Measurements from ENCODE around the gene KLHL26. TPM values are rescaled to one million over a fixed set of nuclear protein-coding genes. Genes with fewer than 3 reads are reported as not detected.

The KLHL26 gene
- total and polyA plus RNA-seq, 5 experiments from 2014 or later = 3.3 to 13.9 (median 5.7) TPM

DNA sequence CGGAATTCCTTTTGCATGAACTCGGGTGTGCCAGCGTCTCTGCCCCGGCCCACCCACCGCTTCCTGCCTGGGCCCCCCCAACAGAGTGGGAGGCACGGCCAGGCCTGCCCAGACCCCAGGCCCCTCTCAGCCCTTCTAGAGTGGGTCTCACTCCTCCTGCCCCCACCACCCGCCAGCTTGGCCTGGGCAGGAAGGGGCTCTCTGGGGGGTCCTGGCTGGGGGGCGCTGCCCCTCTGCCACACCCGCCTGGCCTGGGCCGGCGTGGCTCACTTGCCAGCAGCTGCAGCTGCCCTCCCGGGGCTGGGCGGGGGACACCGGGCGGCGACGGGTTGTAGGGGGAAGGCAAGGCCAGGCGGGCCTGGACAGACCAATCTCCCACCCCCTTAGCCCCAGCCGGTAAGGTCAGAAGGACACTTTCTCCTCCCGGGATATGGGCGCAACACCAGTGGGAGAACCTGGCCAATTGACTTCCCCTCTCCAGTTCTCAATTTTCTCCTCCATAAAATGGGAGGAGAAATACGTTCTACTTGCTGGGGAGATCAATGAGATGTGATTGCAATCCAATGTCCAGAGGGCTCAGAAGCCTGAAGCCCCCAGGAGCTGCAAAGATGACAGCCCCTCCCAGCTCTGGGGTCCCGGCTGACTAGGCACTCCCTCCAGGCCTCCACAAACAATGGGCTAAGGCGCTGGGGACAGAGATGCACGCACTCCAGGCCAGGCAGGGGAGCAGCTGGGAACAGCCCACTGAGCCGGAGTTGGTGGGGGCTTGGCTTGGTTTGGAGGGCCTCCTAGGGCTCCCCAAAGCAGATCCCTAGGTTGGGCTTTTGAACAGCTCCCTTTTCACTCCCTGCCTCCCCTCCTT, 32.6 kb upstream of the KLHL26 start:
- DNase-seq (no peak), ATAC-seq (peak in 1 of 2 donors; percentile 11)
- Mint-ChIP-seq H3K27me3 (peaks cover 16 to 79% (median 41%) of the 10 kb centered on the region in 5 donors), H3K4me3 (no peak overlapping the region), H3K4me1 (peaks cover 6 to 34% (median 17%) of the 10 kb centered on the region in 4 donors), H3K9me3 (no peaks in the 10 kb centered on the region), H3K36me3 (peaks cover 0 to 9% (median 0%) of the 10 kb centered on the region in 3 donors), H3K27ac (no peak overlapping the region)
- POLR2A ChIA-PET = no interaction called here

DNA sequence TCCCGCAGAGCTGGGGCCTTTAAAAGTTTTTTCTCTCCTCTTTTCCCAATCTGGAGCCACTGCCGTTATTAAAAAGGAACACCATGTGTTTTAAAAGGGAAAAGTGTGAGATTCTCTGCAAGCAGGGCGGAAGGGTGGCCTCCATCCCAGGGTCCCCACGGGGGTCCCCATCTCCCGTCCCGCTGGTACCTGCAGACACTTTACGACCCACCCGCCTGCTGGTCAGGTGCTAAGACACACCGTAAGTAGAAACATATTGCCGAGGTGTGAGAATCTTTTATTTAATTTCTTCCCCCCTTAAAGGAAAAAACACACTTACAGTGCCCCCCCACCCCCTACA, 32.0 kb upstream of the KLHL26 start:
- peaks cover 6 to 37% (median 17%) of the 10 kb centered on the region in 4 donors for H3K4me1 Mint-ChIP-seq
- POLR2A ChIA-PET = interaction anchor here (0.6 kb wide), 2 partner anchors 75 to 273 kb away, joined by 3 to 4 read pairs; no protein-coding TSS in a partner anchor
- DNase-seq = no peak
- H3K4me3 Mint-ChIP-seq = peak overlapping the region in 1 of 10 donors; percentile 45
- H3K27ac Mint-ChIP-seq = no peak overlapping the region
- peaks cover 0 to 9% (median 0%) of the 10 kb centered on the region in 3 donors for H3K36me3 Mint-ChIP-seq
- no peaks in the 10 kb centered on the region for H3K9me3 Mint-ChIP-seq
- ATAC-seq = no peak
- H3K27me3 Mint-ChIP-seq = peaks cover 20 to 80% (median 46%) of the 10 kb centered on the region in 5 donors

DNA sequence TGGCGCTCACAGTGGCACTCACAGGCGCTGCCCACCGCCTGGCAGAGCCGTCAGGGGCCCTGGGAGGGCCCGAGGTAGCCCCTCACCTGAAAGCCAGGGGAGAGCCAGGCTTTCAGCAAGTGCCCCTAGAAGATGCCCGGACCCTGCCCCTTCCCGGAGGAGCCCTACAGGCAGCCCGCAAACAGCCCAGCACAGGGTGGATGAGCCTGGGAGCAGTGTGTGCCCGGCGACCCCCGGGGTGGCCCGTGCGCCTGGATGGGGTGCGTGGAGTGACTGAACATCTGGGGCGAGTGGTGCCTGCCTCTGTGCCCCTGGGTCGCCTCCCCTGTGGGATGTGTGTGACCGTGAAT, 31.7 kb upstream of the KLHL26 start:
- no peak for DNase-seq
- no peak for ATAC-seq
- Mint-ChIP-seq H3K9me3 (no peaks in the 10 kb centered on the region), H3K4me3 (peak overlapping the region in 9 of 10 donors; percentile 22 to 76 (median 50)), H3K27me3 (peaks cover 20 to 80% (median 46%) of the 10 kb centered on the region in 5 donors), H3K36me3 (peaks cover 0 to 9% (median 0%) of the 10 kb centered on the region in 3 donors), H3K4me1 (peaks cover 6 to 37% (median 17%) of the 10 kb centered on the region in 4 donors), H3K27ac (peak overlapping the region in 3 of 10 donors; percentile 37 to 92 (median 63))
- POLR2A ChIA-PET = interaction anchor here (0.6 kb wide), 2 partner anchors 75 to 272 kb away, joined by 3 to 4 read pairs; no protein-coding TSS in a partner anchor

DNA sequence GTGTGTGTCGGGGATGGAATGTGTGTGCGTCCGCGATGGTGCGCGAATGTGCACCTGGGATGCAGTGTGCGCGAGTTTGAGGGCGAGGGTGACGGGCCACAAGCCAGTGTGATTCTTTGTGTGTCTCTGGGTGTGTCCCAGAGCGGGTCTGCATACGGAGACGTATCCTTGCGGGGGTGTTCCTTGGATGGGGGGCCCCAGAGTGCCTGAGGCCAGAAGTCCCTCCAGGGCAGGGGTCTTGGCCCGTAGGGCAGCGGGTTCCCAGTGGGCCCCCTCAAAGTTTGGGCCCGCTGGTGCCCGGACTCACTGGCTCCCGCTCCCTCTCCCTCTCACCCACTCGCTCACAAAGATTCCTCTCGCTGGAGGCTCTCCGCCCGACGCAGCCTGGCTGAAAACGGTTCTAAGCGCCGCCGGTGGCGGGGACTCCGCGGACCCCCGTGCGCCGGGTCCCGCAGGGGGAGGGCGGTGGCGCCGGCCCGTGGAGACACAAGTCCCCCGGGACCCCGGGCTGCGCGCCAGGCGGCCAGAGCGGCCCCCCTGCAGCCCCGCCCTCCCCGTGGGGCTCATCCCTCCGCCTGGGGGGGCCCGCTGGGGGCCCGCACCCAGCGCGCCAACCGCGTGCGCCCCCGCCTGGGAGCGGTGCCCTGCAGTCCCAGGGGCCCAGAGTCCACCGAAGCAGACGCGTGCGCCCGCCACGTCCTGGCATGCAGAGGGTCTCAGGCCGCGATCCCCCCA, 31.1 kb upstream of the KLHL26 start:
- POLR2A ChIA-PET = interaction anchor here (0.6 kb wide), 2 partner anchors 76 to 272 kb away, joined by 3 to 4 read pairs; no protein-coding TSS in a partner anchor
- DNase-seq (no peak), ATAC-seq (no peak)
- Mint-ChIP-seq H3K36me3 (peaks cover 0 to 9% (median 0%) of the 10 kb centered on the region in 3 donors), H3K27me3 (peaks cover 20 to 78% (median 46%) of the 10 kb centered on the region in 5 donors), H3K27ac (peak overlapping the region in 3 of 10 donors; percentile 37 to 92 (median 63)), H3K9me3 (no peaks in the 10 kb centered on the region), H3K4me1 (peaks cover 6 to 37% (median 18%) of the 10 kb centered on the region in 4 donors), H3K4me3 (peak overlapping the region in 9 of 10 donors; percentile 22 to 76 (median 50))

DNA sequence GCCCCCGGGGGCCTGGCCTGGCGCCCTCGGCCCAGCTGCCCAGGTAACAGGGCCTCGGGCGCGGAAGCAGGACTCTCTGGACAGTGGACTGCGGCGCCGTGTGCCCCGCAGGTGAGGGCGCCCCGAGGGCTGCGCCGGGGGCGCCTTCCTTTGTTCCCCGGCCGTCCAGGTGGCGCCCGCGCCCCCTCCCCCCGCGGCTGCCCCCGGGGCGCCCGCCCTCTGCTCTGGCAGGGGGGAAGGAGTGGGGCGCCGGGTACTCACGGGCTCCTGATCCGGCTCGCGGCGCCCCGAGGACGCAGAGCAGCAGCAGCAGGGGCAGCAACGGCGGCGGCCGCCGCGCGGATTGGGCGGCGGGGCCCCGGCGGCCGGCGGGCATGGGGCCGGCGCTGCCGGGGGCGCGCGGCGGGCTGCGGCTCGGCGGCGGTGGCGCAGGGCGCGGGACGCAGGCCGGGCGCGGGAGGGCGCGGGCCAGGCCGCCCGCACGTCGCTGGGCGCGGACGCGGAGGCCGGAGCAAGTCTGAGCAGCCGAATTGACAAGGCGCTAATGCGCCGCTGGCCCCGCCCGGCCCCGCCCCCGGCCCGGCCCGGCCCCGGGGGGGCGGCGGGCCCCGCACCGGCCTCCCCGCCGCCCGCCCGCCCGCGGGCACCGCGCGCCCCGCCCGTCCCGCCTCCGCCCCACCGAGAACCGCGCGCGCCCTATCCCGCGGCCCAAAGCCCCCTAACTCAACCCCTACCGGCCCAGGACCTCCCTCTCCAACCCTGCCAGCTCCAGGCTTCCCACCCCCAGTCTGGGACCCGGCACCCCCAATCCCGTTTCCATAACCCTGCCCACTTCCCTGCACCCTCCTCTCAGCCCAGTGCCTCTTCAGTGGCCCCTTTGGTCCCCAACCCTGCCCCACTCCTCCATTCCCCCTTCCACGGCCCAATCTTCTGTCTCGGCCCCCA, 30.3 kb upstream of the KLHL26 start, which contains the start of gene CRLF1:
Gene CRLF1, minus strand, starts transcription at position 519 of the 945 bp plus-strand sequence. Its CDS starts 143 bp downstream, at position 376.
- H3K27me3 Mint-ChIP-seq = peaks cover 24 to 79% (median 50%) of the 10 kb centered on the region in 5 donors
- ATAC-seq (no peak), DNase-seq (no peak)
- H3K9me3 Mint-ChIP-seq = no peaks in the 10 kb centered on the region
- H3K27ac Mint-ChIP-seq = peak within 1 kb of the TSS in 1 of 10 donors; percentile 63
- H3K4me3 Mint-ChIP-seq = peak within 1 kb of the TSS in 4 of 10 donors; percentile 18 to 69 (median 62)
- POLR2A ChIA-PET = no interaction called here
- H3K36me3 Mint-ChIP-seq = peaks cover 0 to 12% (median 0%) of the 10 kb centered on the region in 3 donors
- H3K4me1 Mint-ChIP-seq = peaks cover 10 to 44% (median 24%) of the 10 kb centered on the region in 4 donors

DNA sequence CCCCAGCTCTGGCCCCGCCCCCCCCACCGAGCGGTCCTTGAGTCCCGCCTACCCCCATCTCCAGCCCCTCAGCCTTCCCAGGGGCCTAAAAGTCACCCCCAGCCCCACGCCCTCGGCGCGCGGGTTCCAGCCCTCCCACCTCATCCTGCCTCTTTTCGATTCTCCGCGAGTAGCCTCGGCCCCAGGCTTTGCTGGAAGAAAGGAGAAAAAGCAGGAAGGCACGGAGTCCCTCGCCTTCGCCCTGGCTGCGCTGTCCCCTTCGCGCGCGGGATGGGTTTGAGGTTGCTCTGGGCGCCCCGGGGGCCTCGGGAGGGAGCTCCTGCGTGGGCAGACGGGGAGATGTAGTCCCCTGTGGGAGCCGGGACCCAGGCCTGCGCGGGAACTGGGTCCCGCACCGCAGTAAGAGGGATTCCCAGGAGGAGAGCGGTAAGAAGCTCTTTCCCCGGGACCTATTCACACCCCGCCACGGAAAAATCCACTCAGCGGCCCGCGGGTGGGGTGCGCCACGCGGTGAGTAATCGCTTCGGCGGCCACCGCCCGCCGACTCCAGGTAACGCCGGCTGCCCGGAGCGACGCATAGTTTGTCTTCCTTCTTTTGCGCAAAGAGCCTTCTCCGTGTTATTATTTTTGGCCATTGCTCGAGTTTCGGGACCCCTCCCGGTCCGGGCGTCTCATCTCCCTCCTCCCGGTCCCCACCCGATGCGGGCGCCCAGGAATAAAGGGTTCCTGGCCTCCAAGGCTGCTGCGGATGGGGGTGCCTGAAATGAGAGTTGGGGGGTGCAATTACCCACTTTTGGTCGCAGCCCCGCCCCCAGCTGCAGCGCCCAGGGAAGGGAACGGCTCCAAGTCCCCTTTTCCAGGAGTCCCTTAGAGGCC, 29.4 kb upstream of the KLHL26 start:
- no peaks in the 10 kb centered on the region for H3K9me3 Mint-ChIP-seq
- H3K27ac Mint-ChIP-seq = no peak overlapping the region
- POLR2A ChIA-PET = no interaction called here
- peaks cover 0 to 12% (median 0%) of the 10 kb centered on the region in 3 donors for H3K36me3 Mint-ChIP-seq
- peaks cover 13 to 52% (median 30%) of the 10 kb centered on the region in 4 donors for H3K4me1 Mint-ChIP-seq
- ATAC-seq (no peak), DNase-seq (no peak)
- peaks cover 25 to 79% (median 46%) of the 10 kb centered on the region in 5 donors for H3K27me3 Mint-ChIP-seq
- H3K4me3 Mint-ChIP-seq = peak overlapping the region in 3 of 10 donors; percentile 7 to 69 (median 57)

DNA sequence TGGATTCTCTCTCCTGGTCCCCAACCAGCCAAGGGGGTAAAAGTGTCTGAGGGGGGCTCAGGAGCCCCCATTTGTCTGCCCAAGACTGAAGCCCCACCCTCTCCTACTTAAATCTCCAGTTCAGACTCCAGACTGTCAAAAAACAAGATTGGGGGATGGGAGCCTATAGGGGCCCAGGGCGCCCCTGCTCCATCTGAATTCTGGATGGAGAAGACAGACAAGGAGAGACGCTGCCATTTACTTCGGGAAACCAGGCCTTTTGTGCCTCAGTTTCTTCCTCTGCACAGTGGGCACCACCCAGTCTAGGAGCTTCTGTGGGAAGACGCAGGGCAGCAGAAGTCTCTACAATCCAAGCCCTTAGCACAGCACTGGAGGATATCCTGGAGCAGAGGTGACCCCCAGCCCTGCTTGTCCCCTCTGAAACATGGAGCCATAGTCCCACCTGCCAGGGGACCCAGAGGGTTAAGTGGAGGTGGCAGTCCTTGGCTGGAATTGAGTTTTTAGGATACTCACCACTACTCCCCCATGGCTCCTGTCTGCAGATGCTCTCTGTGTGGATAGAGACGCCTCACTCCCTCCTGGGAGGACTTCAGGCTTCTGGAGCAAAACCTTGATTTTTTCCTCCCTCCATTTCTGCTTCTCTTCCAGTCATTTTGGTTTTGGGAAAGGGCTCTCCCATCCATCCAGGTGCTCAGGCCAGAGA, 28.6 kb upstream of the KLHL26 start:
- Mint-ChIP-seq H3K36me3 (peaks cover 0 to 9% (median 0%) of the 10 kb centered on the region in 3 donors), H3K4me1 (peaks cover 13 to 54% (median 27%) of the 10 kb centered on the region in 4 donors), H3K27ac (no peak overlapping the region), H3K27me3 (peaks cover 22 to 79% (median 44%) of the 10 kb centered on the region in 5 donors), H3K9me3 (no peaks in the 10 kb centered on the region), H3K4me3 (peak overlapping the region in 5 of 10 donors; percentile 26 to 69 (median 28))
- ATAC-seq (no peak), DNase-seq (no peak)
- POLR2A ChIA-PET = no interaction called here

DNA sequence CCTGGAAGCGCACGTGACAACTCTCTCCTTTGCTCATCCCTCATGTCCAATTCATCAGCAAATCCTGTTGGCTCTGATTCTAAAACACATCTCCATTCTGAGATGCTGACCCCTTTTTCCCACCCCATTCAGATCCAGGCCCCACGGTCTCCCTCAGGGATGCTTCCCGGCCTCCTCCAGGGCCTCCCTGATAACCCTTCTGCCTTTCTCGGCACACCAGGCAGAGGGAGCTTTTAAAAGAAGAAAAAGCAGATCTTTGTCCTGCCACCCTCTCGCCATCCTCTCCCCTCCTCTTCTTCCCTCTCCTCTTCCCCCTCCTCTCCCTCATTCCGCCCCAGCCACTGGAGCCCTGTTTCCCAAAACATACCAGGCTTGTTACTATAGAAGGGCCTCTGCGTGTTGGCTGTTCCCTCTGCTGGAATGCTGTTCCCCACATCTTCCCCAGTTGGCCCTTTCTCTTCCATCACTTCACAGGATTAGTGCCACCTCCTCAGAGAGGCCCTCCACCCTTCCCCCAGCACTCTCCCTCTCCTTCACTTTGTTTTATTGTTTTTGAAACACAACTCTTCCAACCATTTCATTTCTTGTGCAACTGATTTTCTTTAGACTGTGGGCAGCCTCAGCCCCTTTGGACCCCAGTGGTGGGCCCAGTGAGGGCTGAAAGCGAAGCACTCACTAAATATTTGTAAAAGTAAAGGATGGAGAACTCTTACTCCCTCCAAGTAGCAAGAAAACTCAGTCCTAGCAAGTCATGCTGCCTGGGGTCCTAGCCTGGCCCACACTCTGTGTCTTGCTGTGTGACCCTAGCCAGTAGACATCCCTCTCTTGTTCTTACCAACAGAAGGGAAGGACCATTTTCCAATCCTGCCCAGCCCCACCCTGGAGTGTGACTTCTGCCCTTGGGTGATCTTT, 27.8 kb upstream of the KLHL26 start:
- POLR2A ChIA-PET = no interaction called here
- H3K36me3 Mint-ChIP-seq = peaks cover 0 to 9% (median 0%) of the 10 kb centered on the region in 3 donors
- no peak overlapping the region for H3K27ac Mint-ChIP-seq
- DNase-seq (no peak), ATAC-seq (no peak)
- H3K4me1 Mint-ChIP-seq = peaks cover 13 to 59% (median 27%) of the 10 kb centered on the region in 4 donors
- H3K4me3 Mint-ChIP-seq = peak overlapping the region in 5 of 10 donors; percentile 7 to 67 (median 28)
- H3K9me3 Mint-ChIP-seq = no peaks in the 10 kb centered on the region
- peaks cover 21 to 82% (median 50%) of the 10 kb centered on the region in 5 donors for H3K27me3 Mint-ChIP-seq

DNA sequence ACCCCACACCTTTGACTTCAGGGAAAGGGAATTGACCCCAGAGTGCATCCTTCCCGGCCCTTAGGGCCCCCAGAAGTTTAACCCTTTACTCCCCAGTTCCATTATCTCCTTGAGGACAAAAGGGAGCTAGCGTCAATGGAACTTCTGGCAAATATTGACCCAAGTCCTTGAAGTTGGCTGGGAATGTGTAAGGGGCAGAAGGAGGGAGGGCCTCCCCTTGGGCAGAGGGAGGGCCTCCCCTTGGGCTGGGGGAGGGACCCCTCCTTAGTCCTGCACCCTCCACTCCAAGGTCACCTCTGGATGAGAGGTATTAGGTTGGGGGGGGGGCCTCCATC, 27.1 kb upstream of the KLHL26 start:
- Mint-ChIP-seq H3K4me3 (peak overlapping the region in 2 of 10 donors; percentile 4 to 11), H3K36me3 (peaks cover 0 to 9% (median 0%) of the 10 kb centered on the region in 3 donors), H3K27ac (no peak overlapping the region), H3K27me3 (peaks cover 24 to 82% (median 56%) of the 10 kb centered on the region in 5 donors), H3K4me1 (peaks cover 13 to 60% (median 29%) of the 10 kb centered on the region in 4 donors), H3K9me3 (no peaks in the 10 kb centered on the region)
- DNase-seq (no peak), ATAC-seq (no peak)
- POLR2A ChIA-PET = no interaction called here

DNA sequence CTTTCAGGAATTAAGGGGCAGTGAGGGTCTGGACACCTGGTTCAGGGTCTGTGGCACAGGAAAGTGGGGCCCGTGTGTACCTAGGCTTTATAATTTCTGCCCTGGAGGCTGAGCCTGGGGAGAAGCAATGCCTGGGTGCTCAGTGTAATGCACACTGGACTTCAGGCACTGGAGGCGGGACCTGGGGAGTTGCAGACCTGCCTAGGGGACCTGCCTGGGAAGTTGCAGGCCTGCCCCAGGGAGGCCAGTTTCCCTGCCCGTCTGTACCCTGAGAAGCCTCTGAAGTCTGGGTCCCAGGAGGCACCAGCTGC, 26.6 kb upstream of the KLHL26 start:
- no peak for DNase-seq
- no peak for ATAC-seq
- H3K27me3 Mint-ChIP-seq = peaks cover 27 to 82% (median 52%) of the 10 kb centered on the region in 5 donors
- peaks cover 0 to 9% (median 0%) of the 10 kb centered on the region in 3 donors for H3K36me3 Mint-ChIP-seq
- no peak overlapping the region for H3K27ac Mint-ChIP-seq
- peak overlapping the region in 2 of 10 donors; percentile 4 to 11 for H3K4me3 Mint-ChIP-seq
- H3K9me3 Mint-ChIP-seq = no peaks in the 10 kb centered on the region
- H3K4me1 Mint-ChIP-seq = peaks cover 13 to 54% (median 29%) of the 10 kb centered on the region in 4 donors
- POLR2A ChIA-PET = no interaction called here

Measured in naive thymus-derived CD8-positive, alpha-beta T cell (primary cell).